HG03095 (cell line): ENCODE data around the gene PLEKHJ1.

Experiments
- ATAC-seq: cut with Tn5 transposase; IDR thresholded peaks from one replicate; pipeline ENCODE4 v1.9.1; 2021; ENCODE audit warnings: moderate library complexity; ENCODE audit not compliant: unreplicated experiment

PLEKHJ1 gene

GRCh38 chr19:2224754-2225349 is 11.3 kb downstream of the PLEKHJ1 start:
- ATAC-seq = no peak

GRCh38 chr19:2223959-2224358 is 12.2 kb downstream of the PLEKHJ1 start:
- no peak for ATAC-seq

DNA sequence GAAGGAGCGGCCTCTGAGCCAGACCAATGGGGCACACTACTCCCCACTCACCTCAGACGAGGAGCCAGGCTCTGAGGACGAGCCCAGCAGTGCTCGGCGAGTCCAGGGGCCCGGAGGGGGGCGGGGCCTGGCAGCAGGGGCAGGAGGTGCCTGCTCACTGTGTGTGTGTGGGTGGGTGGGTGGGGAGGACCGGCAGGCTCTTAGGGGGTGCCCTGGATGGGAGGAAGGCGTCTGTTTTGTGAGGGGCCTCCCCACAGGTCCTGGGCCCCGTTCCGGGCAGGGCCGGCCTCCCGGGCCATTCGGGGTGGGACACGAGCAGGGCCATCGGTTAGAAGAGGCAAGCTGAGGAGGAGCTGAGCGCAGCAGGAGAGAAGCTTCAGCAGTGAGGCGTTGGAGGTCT is 12.7 kb downstream of the PLEKHJ1 start:
- no peak for ATAC-seq

DNA sequence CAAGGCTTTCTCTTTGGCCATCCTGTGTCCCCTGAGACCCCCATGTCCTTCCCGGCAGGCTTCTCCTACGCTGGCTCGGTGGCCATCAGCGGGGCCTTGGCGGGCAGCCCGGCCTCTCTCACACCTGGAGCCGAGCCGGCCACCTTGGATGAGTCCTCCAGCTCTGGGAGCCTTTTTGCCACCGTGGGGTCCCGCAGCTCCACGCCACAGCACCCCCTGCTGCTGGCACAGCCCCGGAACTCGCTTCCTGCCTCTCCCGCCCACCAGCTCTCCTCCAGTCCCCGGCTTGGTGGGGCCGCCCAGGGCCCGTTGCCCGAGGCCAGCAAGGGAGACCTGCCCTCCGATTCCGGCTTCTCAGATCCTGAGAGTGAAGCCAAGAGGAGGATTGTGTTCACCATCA is 14.2 kb downstream of the PLEKHJ1 start:
- ATAC-seq = no peak

DNA sequence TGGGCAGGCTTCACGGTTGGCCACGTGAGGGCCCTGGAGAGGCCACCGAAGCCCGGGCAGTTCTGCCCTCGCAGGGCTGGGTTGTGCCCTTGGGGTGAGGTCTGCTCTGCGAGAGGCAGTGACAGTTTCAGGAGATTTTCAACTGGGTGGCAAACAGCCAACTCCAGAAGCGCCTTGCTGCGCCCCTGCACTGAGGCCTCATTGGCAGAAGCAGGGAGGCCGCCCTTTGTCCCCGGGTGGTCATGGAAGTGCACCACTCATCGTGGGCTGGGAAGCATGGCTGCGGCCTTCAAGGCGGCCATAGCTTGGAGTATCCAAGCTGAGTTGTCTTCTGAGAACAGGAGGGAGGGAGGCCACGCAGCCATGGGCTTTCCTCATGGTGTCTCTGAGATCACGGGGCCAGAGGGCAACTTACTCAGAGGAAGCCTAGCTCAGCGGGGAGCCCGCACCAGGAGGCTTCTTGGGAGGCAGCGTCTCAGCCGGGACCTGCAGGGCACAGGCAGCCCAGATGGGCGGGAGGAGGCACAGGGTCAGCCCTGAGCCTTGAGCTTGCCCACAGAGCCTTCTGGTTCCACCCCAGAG is 14.8 kb downstream of the PLEKHJ1 start:
- no peak for ATAC-seq

DNA sequence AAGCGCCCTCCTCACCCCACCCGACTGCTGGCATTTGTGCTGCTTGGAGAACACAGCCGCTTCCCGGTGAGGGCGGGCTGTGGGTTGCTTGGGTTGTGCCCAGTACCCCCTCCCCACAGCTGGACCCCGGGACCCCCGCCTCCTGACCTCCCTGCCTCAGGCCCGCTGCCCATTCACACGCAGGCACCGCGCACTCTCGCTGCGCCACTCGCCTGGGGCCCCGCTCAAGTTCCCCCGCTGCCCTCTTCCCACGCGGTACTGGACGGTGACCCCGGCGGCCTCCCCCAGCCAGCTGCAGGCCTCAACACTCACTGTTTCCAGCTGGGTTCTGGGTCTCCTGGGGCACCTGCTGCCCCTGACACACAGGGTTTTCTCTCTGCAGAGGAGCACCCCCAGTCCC is 16.4 kb downstream of the PLEKHJ1 start:
- no peak for ATAC-seq

- ATAC-seq = no peak
These were observed 18.5 kb downstream of the PLEKHJ1 start for GRCh38 chr19:2217591-2217990.

DNA sequence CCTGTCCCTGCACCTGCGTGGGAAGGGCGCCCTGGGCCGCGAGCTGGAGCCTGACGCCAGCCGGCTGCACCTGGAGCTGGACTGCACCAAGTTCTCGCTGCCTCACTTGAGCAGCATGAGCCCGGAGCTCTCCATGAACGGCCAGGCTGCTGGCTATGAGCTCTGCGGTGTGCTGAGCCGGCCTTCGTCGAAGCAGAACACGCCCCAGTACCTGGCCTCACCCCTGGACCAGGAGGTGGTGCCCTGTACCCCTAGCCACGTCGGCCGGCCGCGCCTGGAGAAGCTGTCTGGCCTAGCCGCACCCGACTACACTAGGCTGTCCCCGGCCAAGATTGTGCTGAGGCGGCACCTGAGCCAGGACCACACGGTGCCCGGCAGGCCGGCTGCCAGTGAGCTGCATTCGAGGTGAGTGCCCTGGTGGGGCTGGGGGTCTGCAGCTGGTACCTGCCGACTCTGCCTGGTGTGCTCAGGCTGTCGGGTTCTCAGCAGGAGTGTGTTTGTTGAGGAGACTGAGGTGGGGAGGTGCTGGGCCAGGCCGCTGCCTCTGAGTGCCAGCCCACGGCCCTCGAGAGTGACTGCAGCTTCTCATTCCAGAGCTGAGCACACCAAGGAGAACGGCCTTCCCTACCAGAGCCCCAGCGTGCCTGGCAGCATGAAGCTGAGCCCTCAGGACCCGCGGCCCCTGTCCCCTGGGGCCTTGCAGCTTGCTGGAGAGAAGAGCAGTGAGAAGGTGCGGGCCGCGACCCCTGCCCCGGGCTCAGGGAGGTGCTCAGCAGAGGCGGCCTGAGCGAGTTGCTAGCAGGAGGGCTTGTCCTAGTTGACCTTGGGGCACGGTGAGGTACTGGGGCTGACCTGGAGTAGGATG is 19.5 kb downstream of the PLEKHJ1 start:
- no peak for ATAC-seq

GRCh38 chr19:2215281-2215751 is 20.8 kb downstream of the PLEKHJ1 start:
- ATAC-seq = no peak

DNA sequence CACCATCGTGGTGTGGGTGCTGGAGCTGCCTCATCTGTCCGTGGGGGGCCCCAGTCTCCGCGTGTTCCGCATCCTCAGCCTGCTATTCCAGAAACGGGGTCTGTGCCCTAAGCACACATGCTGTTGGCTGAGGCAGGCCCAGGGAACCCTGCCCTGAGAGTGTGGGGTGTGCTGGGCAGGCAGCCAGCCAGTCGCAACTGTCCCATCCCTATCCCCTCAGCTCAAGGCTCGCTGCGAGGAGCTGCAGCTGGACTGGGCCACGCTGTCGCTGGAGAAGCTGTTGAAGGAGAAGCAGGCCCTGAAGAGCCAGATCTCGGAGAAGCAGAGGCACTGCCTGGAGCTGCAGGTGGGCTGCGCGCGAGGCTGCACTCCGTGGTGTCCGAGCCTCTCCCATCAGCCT is 21.9 kb downstream of the PLEKHJ1 start:
- no peak for ATAC-seq

GRCh38 chr19:2213799-2214198 is 22.3 kb downstream of the PLEKHJ1 start:
- ATAC-seq = no peak

DNA sequence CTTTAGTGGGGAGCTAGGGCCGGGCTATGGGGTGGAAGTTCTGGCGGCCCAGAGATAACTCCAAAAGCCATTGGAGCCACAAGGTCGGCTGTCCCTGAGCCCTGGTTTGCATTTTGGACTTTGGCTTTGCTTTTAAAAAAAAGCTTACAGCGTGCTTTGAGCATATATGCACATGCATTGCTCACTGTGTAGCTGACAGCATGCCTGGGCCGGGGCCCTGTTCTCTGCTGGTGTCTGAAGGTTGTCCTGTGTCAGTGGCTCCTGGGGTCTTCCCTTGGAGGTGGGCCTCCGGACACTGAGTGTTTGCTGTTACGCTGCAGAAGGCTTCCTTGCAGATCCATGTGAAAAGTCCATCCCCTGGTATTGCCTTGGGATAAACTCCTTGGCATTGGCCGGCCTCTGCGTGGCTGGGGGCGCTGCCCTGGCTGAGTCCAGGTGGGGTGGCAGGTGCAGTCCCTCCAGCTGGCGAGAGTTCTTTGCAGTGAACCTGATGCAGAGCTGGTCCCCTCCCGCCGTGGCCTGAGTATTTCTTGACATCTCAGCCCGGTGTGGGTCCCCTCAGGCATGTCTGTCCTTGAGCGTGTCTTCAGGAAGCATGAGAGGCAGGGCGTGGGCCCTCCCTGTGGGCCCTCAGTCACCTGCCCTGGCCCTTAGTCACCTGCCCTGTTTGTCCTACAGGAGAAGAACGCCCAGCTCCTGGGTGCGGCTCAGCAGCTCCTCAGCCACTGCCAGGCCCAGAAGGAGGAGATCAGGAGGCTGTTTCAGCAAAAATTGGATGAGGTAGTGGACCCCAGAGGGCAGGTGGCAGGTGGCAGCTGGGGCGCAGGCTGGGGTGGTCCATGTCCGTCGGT is 23.0 kb downstream of the PLEKHJ1 start:
- no peak for ATAC-seq

- ATAC-seq = no peak
These were observed 25.0 kb downstream of the PLEKHJ1 start for GRCh38 chr19:2210987-2211740.

DNA sequence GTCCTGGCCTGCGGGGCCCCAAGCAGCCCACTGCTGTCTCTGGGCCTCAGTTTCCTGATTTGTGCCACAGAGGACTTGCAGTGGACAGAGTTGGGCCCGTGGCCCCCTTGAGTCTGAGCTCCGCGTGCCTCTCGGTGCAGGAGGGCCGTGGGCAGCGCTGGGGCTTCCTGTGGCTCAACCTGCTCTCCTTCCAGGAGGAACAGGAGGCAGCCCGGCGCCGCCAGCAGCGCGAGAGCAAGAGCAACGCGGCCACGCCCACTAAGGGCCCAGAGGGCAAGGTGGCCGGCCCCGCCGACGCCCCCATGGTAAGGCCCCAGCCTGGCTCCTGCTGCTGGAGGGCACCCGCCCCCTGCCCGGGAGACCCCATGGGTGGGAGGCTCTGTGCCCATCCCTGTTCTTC is 25.9 kb downstream of the PLEKHJ1 start:
- ATAC-seq = no peak

GRCh38 chr19:2209408-2209807 is 26.7 kb downstream of the PLEKHJ1 start:
- ATAC-seq = no peak

DNA sequence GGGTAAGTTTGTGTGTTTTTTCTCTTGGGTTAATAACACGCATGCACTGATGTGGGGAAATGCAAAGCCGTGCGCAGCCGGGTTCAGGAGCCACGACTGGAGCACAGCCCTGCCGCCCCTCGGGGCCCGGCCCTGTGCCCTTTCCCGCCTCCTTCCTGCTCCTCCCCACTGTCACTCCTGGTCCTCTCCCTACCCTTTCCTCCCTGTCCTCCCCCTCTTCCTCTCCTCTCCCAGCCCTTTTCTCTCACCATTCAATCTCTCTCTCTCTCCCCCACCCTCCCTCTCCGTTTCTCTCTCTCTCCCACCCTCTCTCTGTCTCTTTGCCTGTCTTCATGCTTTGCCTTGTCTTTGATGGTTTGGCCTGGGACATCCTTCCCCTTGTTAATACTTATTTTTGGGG is 27.2 kb downstream of the PLEKHJ1 start:
- no peak for ATAC-seq

GRCh38 chr19:2207991-2208860 is 27.9 kb downstream of the PLEKHJ1 start:
- ATAC-seq = no peak

GRCh38 chr19:2207008-2207407 is 29.1 kb downstream of the PLEKHJ1 start:
- ATAC-seq = no peak

DNA sequence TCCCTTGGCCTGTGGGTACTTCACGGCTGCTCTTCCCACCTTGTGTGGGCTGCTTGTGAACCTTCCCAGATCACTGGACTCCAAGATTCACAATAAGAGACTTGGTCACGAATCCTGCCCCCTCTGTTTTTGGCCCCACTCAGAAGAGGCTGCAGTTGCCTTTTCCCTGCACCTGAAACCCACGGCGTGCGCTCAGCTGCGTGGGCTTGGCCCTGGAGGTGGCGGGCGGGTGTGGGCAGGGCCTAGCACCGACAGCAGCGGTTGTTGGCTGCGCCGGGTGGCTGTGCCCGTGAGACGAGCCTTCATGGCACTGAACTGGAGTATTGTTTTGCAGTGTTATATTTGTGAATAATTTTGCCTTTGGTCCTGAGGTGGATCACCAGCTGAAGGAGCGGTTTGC is 33.8 kb downstream of the PLEKHJ1 start:
- ATAC-seq = no peak
